ENCODE data around the gene PLPP1.

Gene PLPP1

GRCh38 chr5:55383254-55383653 is 151.5 kb downstream of the PLPP1 start:
- H3K4me3 ChIP-seq (replicated peaks; ENCODE audit: low read depth, low read length): no peak overlapping the region
- no peak for DNase-seq (ENCODE audit: extremely low read depth, low read depth)
- no peak for TF ChIP-seq CTCF (IDR thresholded peaks at IDR 0.05; ENCODE audit: low read depth, low read length, missing control alignments)

- DNase-seq (ENCODE audit: extremely low read depth, low read depth): no peak
- no peak for TF ChIP-seq CTCF (IDR thresholded peaks at IDR 0.05; ENCODE audit: low read depth, low read length, missing control alignments)
- H3K4me3 ChIP-seq (replicated peaks; ENCODE audit: low read depth, low read length): no peak overlapping the region
These were observed 157.0 kb downstream of the PLPP1 start for GRCh38 chr5:55377810-55378209.
